Measurements from ENCODE around the gene HOXB2. TPM values are rescaled to one million over a fixed set of nuclear protein-coding genes. Genes with fewer than 3 reads are reported as not detected.

Gene HOXB2
- polyA plus RNA-seq, 1 donor from 2014 or later = not detected

DNA sequence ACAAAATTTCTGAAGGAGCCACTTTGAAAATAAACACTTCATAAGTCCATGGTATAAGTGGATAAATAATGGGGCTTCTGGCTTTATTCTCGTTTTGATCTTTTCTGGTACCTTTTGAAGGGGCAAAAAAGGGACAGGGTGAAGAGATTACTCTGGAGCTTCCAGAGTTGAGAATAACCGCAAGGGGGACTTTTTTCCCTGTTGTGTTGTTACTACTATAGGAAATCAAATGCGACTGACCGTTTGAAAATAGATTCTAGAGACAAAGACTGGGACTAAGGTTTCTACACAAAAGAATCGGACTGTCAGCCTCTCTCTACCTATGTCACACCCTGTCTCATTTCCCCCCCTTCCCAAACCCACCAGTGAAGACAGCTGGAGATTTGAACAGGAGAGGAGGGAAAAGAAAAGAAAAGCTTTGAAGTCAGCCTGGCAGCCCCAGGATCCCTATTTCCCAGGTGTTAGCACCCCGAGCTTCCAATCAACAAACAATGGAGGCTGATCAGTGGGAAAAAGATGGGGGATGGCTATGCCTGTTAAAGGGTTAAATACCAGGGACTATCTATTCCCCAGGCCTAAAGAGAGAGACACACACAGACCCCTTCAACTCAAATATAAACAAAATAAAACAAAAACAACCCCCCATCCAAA lies 24.9 kb upstream of the HOXB2 start:
- no peak overlapping the region for H3K9ac ChIP-seq (ENCODE audit: low read length)
- H3K4me2 ChIP-seq (ENCODE audit: low read length) = no peak overlapping the region
- H3K27me3 ChIP-seq (ENCODE audit: insufficient read depth, low read depth, low read length) = peaks cover 100% of the 10 kb centered on the region
- TF ChIP-seq POLR2AphosphoS5 (IDR thresholded peaks at IDR 0.05) = no peak
- TF ChIP-seq, protein P1, sequence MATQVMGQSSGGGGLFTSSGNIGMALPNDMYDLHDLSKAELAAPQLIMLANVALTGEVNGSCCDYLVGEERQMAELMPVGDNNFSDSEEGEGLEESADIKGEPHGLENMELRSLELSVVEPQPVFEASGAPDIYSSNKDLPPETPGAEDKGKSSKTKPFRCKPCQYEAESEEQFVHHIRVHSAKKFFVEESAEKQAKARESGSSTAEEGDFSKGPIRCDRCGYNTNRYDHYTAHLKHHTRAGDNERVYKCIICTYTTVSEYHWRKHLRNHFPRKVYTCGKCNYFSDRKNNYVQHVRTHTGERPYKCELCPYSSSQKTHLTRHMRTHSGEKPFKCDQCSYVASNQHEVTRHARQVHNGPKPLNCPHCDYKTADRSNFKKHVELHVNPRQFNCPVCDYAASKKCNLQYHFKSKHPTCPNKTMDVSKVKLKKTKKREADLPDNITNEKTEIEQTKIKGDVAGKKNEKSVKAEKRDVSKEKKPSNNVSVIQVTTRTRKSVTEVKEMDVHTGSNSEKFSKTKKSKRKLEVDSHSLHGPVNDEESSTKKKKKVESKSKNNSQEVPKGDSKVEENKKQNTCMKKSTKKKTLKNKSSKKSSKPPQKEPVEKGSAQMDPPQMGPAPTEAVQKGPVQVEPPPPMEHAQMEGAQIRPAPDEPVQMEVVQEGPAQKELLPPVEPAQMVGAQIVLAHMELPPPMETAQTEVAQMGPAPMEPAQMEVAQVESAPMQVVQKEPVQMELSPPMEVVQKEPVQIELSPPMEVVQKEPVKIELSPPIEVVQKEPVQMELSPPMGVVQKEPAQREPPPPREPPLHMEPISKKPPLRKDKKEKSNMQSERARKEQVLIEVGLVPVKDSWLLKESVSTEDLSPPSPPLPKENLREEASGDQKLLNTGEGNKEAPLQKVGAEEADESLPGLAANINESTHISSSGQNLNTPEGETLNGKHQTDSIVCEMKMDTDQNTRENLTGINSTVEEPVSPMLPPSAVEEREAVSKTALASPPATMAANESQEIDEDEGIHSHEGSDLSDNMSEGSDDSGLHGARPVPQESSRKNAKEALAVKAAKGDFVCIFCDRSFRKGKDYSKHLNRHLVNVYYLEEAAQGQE (IDR thresholded peaks at IDR 0.05; ENCODE audit: borderline replicate concordance) = no peak
- no peak for TF ChIP-seq EP300 (conservative IDR thresholded peaks at IDR 0.05; ENCODE audit: poor library complexity, severe bottlenecking)
- no peak for TF ChIP-seq EZH2 (IDR thresholded peaks at IDR 0.05; ENCODE audit: borderline replicate concordance, insufficient read depth, low read length, poor library complexity, severe bottlenecking)
- no peak for TF ChIP-seq SMC3 (conservative IDR thresholded peaks at IDR 0.05; ENCODE audit: poor library complexity)
- no peak for TF ChIP-seq CTCF (IDR thresholded peaks at IDR 0.05; ENCODE audit: poor library complexity, severe bottlenecking)
- TF ChIP-seq RAD21 (conservative IDR thresholded peaks at IDR 0.05) = no peak
- no peak for TF ChIP-seq TAF1 (IDR thresholded peaks at IDR 0.05; ENCODE audit: low read depth)
- TF ChIP-seq MXI1 (conservative IDR thresholded peaks at IDR 0.05; ENCODE audit: poor library complexity, severe bottlenecking) = no peak
- H3K27ac ChIP-seq (ENCODE audit: low read length) = no peak overlapping the region
- H3K9me2 ChIP-seq (ENCODE audit: insufficient read depth, low read length) = no peaks in the 10 kb centered on the region
- no peaks in the 10 kb centered on the region for H4K20me1 ChIP-seq (ENCODE audit: insufficient read depth)
- no peaks in the 10 kb centered on the region for H3K36me3 ChIP-seq (ENCODE audit: insufficient read depth, low read length)
- H3K9me3 ChIP-seq (ENCODE audit: low read length) = no peaks in the 10 kb centered on the region
- no peak overlapping the region for H2AFZ ChIP-seq (ENCODE audit: low read depth, low read length)
- H3F3A ChIP-seq (ENCODE audit: insufficient read depth, low read length, poor library complexity, severe bottlenecking) = no peaks in the 10 kb centered on the region
- no peaks in the 10 kb centered on the region for H3K79me2 ChIP-seq (replicated peaks; ENCODE audit: insufficient read depth, low read length)
- no peak overlapping the region for H3K4me3 ChIP-seq (ENCODE audit: low read length)

DNA sequence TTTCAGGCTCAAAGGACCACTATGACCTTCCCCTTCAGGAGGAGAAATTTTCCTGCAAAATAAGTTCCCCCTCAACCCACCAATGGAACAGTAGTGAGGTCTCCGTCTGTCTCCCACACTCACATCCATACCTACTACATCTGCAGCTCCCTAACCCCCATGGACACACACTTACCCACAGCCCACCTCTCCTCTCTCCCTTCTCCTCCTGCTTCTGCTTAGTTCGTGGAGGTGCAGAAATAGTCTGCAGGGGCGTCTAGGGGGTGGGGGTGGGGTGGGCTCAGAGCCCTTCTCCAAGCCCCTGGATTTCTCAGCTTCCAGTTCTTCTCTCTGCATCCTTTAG lies 24.3 kb upstream of the HOXB2 start:
- Histone ChIP-seq H3K4me2 (ENCODE audit: low read length) (no peak overlapping the region), H2AFZ (ENCODE audit: low read depth, low read length) (no peak overlapping the region), H3K4me3 (ENCODE audit: low read length) (no peak overlapping the region), H3K9me2 (ENCODE audit: insufficient read depth, low read length) (no peaks in the 10 kb centered on the region), H3K79me2 (replicated peaks; ENCODE audit: insufficient read depth, low read length) (no peaks in the 10 kb centered on the region), H3K36me3 (ENCODE audit: insufficient read depth, low read length) (no peaks in the 10 kb centered on the region), H3K9ac (ENCODE audit: low read length) (no peak overlapping the region), H3K27me3 (ENCODE audit: insufficient read depth, low read depth, low read length) (peaks cover 100% of the 10 kb centered on the region), H3K27ac (ENCODE audit: low read length) (no peak overlapping the region), H4K20me1 (ENCODE audit: insufficient read depth) (no peaks in the 10 kb centered on the region), H3K9me3 (ENCODE audit: low read length) (no peaks in the 10 kb centered on the region), H3F3A (ENCODE audit: insufficient read depth, low read length, poor library complexity, severe bottlenecking) (no peaks in the 10 kb centered on the region)
- TF ChIP-seq CTCF (IDR thresholded peaks at IDR 0.05; ENCODE audit: poor library complexity, severe bottlenecking) (no peak), EP300 (conservative IDR thresholded peaks at IDR 0.05; ENCODE audit: poor library complexity, severe bottlenecking) (no peak), POLR2AphosphoS5 (IDR thresholded peaks at IDR 0.05) (no peak), MXI1 (conservative IDR thresholded peaks at IDR 0.05; ENCODE audit: poor library complexity, severe bottlenecking) (no peak), RAD21 (conservative IDR thresholded peaks at IDR 0.05) (no peak), TAF1 (IDR thresholded peaks at IDR 0.05; ENCODE audit: low read depth) (no peak), EZH2 (IDR thresholded peaks at IDR 0.05; ENCODE audit: borderline replicate concordance, insufficient read depth, low read length, poor library complexity, severe bottlenecking) (no peak), SMC3 (conservative IDR thresholded peaks at IDR 0.05; ENCODE audit: poor library complexity) (no peak)
- TF ChIP-seq, protein P1 (IDR thresholded peaks at IDR 0.05; ENCODE audit: borderline replicate concordance) = no peak
